HCEC 1CT (cell line): ENCODE data around the gene TCF12.
A peak's percentile ranks its signal among the peaks of the same experiment; 100 is the strongest.

Source experiments
- DNase-seq: peaks from one replicate; pipeline ENCODE4 v3.0.0-alpha.2; 2017

Gene TCF12

DNA sequence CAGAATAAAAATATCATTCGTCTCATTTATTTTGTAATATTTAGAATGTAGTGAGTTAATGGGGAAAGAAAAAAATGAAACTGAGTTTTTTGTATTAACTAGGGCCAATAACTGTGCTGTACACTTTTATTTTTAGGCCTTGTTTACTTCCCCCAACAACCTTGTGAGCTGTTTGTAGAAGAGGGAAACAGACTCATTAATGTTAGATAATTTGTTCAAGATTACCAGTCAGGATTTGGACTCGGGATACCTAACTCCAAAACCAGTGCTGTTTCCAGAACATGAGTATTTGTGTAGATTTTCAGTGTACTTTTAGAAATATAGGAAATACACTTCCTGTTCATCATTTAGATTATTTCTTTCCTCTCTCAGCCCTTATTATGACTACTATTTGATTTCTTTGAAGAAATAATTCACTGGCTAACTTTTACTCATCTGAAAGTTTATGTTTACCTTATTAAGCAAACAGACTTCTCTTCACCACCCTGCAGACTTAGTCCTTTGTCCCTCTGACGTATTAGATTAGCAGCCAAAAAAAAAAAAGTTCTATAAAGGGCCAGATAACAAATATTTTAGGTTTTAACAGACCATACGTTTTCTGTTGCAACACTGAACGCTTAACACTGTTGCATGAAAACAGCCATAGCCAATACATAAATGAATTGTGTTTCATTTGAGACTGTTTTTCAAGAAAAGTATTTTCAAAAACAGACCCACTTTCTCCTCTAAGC is 265.3 kb downstream of the TCF12 start:
- DNase-seq: peak; percentile 53

DNA sequence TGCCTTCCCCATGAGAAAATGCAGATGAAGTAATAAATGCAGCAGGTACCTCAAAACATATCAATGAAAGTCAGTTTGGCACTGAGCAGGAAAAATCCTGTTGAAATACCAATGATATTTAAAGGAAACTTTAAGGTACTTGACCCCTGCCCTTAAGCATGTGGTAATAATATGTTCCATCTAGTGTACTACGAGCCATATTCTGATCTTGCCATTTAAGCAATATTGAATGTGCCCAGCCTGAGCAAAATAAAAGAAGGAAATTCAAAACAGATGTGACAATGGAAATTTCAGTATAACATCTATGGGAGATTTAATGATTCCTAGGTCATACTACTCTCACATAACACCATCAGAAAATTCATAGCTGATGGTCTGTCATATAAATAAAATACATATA is 266.1 kb downstream of the TCF12 start:
- no peak for DNase-seq

DNA sequence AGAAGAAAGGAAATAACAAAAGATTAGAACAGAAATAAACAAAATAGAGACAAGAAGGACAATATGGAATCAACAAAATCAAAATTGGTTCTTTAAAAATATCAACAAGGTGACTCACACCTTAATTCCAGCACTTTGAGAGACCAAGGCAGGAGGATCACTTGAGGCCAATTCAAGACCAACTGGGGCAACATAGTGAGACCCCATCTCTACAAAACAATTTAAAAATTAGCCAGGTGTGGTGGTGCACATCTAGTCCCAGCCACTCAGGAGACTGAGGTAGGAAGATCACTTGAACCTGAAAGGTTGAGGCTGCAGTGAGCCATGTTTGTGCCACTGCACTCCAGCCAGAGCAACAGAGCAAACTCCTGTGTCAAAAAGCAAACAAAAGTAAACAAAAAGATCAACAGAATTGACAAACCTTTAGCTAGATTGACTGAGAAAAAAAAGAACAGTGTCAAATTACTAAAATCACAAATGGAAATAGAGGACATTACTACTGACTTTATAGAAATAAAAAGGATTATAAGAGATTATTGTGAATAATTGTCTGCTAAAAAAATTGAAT is 267.1 kb downstream of the TCF12 start:
- DNase-seq: no peak

DNA sequence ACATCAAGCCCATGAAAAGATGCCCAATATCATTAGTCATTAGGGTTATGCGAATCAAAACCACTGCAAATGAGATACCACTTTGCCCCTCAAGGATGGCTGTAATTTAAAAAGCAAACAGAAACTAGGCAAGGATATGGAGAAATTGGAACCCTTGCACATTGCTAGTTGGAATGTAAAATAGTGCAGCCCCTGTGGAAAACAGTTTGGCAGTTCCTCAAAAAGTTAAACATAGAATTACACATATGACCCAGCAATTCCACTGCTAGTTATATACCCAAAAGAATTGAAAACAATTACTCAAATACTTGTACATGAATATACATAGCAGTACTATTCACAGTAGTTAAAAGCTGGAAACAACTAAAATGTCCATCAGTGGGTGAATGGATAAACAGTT is 271.0 kb downstream of the TCF12 start:
- DNase-seq: no peak

DNA sequence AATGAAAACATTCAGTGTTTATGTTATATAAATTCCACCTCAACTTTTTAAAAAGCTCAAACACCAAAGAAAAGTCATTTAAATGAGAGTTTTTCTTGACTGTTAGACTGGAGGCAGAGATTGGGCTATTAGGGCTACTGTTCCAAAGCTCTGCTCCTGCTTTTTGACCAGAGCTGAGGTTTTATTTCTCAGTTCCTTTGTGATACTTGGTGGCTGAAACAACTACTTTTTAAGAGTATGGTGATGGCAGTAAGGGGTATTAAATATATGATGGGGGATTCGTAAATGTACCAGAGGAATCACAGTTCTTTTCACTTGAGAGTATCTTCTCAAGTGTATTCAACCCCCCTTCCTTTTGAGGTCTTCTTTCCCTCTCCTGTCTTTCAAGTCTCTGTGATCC is 271.8 kb downstream of the TCF12 start:
- DNase-seq: no peak

DNA sequence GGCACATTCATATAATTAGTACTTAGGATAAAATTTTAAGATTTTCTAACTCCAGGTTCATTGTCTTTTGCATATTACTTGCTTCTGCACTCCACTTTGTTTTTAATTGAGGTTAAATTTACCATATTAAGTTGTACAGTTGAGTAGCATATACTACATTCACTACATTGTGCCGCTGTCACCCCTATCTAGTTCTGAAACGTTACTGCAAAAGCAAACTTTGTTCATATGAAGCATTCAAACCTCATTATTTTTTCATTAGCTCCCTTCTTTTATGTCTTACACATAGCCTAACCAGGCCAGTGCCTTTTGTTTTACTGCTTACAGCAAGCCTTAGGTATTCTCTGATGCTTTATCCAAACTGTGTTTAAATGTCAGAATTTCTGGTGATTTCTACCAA is 274.7 kb downstream of the TCF12 start:
- no peak for DNase-seq

DNA sequence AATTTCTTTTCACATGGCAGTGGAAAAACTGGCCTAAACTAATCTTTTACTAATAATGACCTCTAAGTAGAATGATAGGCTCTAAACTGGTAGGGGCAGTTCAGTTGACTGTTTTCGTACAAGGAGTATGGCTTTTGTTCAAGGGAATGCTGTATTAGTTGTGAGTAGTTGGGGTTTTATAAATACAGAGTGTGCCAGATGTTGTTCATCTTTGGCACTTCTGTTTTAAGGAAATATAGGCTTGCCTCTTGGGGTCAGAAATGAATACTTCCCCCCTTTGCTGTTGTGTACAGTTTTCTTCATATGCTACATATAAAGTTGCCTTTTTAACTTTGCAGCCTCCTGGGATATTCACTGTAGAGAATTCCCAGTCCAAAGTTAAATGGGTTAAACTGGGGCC is 276.9 kb downstream of the TCF12 start:
- no peak for DNase-seq

DNA sequence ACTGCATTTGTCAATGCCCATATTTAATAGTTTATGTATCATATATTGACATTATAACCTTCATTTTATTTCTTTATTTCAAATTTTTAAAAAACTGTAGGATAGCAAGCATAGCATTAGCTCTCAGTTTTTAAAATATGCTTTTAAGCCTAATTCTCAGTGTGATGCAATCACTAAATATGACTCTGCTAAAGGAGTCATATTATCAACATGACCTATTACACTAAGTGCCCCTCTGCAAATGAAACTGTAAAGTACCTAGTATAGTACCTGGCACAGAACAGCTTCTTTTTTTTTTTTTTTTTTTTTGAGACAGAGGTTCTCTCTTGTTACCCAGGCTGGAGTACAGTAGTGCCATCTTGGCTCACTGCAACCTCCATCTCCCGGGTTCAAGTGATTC is 278.4 kb downstream of the TCF12 start:
- no peak for DNase-seq

DNA sequence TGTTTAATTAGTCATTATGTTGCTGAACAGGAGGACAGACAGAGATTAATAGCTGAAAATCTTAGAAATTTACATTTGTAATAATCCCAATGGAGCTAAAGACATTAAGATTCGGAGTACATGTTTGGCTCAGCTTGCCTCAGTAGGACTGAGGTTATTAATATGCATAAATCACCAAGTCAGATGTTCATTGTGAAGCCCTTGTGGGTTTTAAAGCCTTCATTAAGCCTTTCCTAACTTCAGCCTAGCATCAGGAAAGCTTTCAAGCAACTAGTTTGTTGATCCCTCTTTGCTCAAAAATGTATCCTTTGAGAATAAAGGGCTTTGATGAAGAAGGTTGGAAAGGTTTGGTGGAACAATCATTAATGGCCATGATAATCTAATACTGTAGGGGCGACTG is 279.7 kb downstream of the TCF12 start:
- DNase-seq: no peak

DNA sequence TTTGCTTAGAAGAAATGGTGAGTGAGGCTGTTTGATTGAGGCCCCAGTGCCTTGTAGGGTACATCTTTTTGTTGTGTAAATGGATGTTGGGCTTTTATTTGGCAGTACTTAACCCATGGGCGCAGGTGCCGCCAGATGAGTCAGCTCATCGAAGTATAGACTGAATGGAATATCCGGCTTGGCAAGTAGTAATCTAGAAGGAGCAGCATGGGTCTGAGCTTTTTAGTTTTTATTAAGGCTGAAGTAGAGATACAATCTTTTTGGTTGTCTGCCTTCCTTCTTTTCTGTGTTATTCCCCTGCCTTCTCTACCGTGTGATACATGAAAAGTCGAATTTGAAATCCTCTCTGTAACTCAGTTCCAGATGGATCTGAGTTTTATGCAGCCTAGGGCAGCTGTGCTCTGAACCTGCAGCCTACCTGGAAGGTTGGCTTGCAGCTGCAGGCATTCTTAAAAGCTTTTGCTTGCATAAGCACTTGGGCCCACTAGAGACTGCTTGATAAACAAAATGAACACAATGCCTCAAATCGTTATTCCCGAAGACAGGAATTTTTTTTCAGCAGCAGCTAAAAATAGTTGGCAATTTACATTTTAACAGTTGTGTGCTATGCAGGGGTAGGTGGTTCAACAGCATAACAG is 280.3 kb downstream of the TCF12 start:
- no peak for DNase-seq

DNA sequence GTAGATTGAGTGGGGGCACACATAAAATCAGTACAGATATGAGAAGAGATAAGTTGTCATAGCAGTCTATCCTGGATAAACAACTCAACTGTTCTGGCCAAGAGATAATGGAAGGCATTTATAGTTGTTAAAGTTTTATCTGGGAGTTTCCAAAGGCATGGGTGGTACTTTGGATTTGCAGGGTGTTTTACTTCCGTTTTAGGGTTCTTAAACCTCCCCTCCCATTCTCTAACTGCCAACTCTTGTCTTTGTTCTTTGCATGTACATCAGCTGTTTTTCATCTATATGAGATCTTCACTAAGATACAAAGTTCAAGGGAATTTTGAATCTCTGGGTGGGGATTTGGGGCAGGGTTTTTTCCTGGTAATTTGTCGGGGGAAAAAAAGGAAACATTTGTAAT is 283.1 kb downstream of the TCF12 start:
- DNase-seq: no peak

DNA sequence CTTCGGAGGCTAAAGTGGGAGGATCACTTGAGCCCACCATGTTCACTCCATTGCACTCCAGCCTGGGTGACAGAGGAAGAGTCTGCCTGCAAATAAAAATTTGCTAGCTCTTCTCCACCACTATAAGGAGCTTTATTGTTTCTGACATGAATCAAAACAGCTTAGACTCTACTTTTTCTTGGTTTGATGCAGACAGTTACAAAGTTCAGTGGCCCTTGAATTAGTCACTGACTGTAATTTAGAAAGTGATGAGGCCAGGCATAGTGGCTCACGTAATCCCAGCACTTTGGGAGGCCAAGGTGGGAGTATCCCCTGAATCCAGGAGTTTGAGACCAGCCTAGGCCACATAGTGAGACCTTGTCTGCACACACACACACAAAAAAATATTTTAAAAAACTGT is 285.5 kb downstream of the TCF12 start:
- DNase-seq: no peak

DNA sequence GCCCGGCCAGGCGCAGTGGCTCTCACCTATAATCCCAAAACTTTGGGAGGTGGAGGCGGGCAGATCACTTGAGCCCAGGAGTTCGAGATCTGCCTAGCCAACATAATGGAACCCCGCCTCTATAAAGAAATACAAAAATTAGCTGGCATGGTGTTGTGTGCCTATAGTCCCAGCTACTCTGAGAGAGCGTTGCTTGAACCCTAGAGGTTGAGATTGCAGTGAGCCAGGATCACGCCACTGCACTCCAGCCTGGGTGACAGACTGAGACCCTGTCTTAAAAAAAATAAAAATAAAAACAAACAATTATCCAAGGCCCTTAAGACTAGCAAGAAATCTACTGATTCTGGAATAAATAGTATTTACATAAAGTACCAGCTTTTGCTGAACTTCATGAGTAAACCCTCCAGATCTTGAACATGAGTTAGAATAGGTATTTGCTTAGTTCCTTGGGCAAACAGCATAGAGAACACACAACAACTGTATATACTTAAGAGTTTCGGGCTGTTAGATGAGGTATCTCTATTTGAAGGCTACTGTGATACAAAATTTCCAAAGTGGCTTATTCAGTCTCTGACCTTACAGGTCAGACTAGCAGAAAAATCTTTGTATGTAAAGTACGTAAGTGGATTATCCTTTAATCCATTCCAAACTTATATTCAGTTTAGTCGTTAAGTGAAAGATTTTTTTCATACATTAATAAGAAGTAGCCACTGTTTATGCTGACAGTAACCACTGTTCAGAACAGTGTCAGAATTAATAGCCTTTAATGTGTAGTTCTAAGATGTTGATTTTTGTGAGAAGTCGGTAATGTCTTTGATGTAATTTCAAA is 286.8 kb downstream of the TCF12 start:
- no peak for DNase-seq

DNA sequence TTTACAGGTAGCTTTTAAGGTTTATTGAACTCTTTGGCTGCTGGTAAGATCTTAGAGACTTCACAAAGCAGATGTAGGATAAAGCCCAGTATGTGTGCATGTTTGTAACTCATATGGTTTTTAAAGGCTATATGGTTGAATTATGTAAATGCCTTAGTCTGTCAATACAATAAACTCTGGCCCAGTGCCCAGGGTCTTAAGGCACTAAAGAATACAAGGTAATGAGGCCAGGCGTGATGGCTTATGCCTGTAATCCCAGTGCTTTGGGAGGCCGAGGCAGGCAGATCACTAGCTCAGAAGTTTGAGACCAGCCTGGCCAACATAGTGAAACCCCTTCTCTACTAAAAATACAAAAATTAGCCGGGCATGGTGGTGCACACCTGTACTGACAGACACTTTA is 287.6 kb downstream of the TCF12 start:
- no peak for DNase-seq

DNA sequence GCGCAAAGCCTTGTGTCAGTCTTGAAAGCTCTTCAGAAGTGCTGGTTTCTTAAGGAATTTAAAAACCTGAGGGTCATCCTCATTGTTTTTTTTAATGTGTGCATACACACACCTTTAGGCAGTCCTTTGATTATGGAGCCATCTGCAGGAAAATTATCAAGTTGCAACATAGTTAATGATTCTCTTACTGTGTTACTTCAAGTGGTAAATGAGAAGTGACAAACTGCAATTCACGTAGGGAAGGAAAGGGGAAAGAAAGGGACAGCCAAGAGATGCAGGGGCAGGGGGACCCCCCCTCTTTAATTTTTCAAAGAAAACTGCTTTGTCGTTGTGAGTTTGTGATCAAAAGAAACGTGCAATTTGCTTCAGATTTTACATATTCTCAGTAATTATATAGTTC is 295.4 kb downstream of the TCF12 start:
- peak; percentile 61 for DNase-seq

DNA sequence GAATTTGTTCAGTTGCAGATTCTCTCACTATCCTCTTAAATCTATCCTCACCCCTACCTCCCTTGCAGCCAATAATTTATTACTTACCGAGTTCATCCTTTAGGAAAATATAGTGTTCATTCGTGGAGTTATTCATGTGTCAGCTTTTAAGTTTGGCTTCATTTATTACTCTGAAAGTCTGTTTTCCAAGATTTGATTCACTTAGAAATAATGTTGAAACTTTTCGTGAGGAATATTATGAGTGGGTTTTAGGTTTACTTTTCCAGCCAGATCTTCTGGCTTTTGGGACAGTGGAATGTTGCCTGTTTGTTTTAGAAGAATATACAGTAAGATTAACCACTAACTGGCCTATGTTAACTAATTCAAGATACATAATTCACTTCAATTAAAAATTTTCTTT is 296.9 kb downstream of the TCF12 start:
- no peak for DNase-seq

DNA sequence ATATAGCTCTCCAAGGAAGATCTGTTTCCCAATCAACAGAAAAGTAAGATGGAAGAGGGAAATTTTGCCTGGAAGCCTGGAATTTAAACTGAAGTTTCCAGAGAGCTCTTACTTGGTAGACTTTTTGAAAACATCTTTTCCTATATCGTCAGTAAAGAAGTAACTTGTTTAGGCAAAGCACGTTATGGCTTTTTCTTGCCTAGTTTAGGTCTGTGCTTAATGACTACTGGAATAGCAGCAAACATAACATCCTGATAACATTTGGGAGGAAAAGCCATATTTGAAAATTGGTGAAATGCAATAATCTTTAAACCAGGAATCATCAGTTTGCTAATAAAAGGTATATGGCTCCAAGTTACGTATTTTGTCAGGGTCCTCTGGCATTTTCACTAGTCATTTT is 297.4 kb downstream of the TCF12 start:
- no peak for DNase-seq

DNA sequence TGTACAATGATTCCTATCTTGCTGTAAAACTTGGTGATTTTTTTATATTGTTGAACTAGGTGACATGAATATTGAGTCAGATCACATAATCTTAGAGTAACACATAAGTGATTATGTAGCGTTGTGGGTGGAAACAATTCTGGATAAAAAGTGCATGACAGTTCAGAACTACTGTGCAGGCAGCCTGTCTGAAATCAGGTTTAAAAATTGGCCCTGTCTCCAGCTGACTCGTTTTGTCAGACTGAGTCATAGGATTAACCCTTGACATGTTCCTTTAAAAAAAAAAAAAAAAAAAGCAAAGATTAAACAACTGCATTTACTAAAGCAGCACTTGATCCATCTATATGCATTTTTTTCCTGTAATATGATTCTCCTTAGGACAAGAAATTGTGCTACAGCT is 297.8 kb downstream of the TCF12 start:
- DNase-seq: peak; percentile 89

DNA sequence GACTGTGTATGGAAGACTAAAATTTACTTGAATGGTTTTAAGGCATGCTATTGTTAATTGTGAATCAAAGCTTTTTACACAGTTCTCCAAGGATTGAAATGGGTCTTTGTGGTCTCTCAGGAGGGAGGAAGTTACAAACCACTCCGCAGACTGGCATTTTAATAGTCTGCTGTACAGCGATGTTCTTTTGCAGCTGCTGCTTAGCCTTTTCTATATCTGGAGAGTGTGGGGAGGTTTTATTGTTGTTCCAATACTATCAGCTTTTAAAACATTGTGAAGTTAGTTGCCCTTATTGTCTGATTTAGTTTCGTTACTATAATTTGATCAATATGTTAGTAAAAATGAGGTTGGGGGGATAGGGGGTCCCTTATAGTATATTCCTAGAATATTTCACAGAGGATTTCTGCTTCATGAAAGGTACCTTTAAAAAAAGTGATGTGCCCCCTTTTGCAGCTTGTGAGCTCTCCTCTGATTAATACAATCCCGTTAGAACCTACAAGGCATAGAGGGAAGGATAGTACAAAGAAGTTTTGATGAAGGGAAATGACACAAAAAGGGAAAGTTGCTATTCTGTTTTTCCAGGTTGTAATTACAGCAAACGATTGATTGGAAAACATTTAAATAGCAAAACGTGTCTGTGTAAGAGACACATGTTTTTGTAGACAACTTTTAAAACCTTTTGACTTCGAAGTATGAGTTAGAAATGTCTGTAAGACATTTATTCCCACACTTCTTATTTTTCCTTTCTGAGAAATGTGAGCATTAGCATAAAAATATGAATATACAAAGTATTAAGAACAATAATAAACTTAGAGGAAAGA is 299.5 kb downstream of the TCF12 start:
- DNase-seq: peak; percentile 40

DNA sequence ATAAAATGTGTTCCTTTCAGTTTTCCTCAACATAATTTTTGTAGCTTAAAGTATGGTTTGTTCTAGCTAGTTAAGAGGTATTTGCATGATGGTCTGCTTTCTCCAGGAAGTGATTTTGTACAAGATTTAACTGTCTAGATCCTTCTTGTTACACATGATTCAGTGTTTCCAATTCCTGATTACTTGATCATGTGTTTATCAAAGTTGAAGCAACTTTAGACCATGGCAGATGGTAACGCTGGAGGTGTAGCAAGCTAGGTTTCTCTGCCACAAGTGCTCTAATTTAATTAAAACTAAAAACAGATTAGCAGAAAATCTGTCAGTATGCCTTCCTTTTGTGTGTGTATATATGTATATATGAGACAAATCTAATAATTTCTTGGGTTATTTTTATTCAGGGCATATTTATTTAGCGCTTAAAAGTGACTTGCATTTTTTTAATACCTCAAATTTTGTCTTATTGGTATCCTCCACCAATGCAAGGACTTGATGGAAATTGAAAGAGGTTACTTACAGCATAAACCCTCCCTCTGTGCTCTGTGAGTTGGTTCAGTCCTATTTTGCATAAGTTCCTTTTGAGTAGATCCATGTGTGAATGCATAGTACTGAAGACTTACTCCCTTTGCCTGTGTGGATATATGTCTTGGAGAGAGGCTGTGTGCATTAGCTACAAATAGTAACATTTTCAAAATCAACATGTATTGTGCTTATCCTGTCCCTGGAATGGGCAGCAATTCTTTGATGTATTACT is 300.6 kb downstream of the TCF12 start:
- peak; percentile 87 for DNase-seq

DNA sequence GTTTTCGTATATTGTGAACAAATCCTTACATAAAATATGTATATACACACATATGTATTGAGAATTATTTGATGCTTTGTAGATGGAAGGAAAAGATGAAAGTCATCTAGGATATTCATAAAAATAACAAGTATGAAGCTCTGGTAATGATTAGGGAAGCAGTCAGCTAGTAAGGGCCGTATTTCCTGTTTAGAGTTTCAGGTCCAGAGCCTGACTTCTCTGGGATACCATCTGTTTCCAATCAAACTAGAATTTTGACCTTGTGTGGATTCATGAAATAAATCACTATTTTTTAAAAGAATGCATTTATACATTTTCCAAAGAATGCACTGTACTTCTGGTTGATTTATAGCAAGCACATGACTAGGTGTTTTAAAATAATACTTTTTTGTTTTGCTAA is 301.8 kb downstream of the TCF12 start:
- peak; percentile 89 for DNase-seq

DNA sequence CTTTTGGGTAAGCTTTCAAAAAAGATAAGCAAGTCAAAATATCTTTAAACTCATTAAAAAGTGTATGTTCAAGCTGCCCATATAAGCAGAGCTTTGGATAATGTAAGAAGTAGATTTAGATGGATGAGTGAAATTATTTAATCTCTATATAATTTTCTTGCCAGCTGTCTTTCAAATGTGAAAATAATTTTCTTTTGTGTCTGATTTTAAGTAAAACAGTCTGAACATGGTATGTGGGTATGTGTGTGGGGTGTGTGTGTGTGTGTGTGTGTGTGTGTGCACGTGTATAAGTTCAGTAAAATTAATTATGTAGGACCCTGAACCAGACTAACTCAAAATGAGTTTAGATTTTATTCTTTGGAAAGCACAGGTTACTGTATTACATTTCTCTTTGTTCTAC is 302.7 kb downstream of the TCF12 start:
- DNase-seq: no peak
